Spleen (tissue), 11 donors: ENCODE measurements around the gene PRDM16. TPM values are rescaled to one million over a fixed set of nuclear protein-coding genes. Genes with fewer than 3 reads are reported as not detected.

Source experiments
- DNase-seq: peaks from one replicate; pipeline ENCODE4 v3.0.0-alpha.2; 2020
- H3K27ac ChIP-seq, 8 donors: fragments of 200-600 bp; sonication (generic) in 7 of 8; 1 replicate in 4 of 8; 2 replicates in 4 of 8; pipeline versions ENCODE4 v1.5.0 to v1.8.0; 2016 to 2021; ENCODE audit warnings: inconsistent platforms in 4 of 8, mild to moderate bottlenecking in 4 of 8, moderate library complexity in 1 of 8
- H3K27me3 ChIP-seq, 7 donors: fragments of 200-600 bp; sonication (generic) in 6 of 7; replicated peaks in 1 of 7; 1 replicate in 4 of 7; 2 replicates in 3 of 7; pipeline versions ENCODE4 v1.5.0 to v1.8.0; 2016 to 2021; ENCODE audit warnings: inconsistent platforms in 3 of 7, mild to moderate bottlenecking in 1 of 7
- H3K36me3 ChIP-seq, 6 donors: fragments of 200-600 bp; sonication (generic) in 5 of 6; 1 replicate in 4 of 6; 2 replicates in 2 of 6; pipeline versions ENCODE4 v1.5.0 to v1.8.0; 2016 to 2021; ENCODE audit warnings: inconsistent platforms in 2 of 6
- H3K4me1 ChIP-seq, 6 donors: fragments of 200-600 bp; sonication (generic) in 5 of 6; 1 replicate in 3 of 6; 2 replicates in 3 of 6; pipeline versions ENCODE4 v1.5.0 to v1.8.0; 2016 to 2021; ENCODE audit warnings: inconsistent platforms in 3 of 6
- H3K4me3 ChIP-seq, 8 donors: fragments of 200-600 bp; sonication (generic) in 7 of 8; 1 replicate in 4 of 8; 2 replicates in 4 of 8; pipeline versions ENCODE4 v1.5.0 to v1.8.0; 2016 to 2021; ENCODE audit warnings: inconsistent platforms in 4 of 8, mild to moderate bottlenecking in 4 of 8, moderate library complexity in 2 of 8
- H3K9me3 ChIP-seq, 8 donors: fragments of 200-600 bp; sonication (generic) in 7 of 8; 1 replicate in 4 of 8; 2 replicates in 4 of 8; pipeline versions ENCODE4 v1.5.0 to v1.8.0; 2016 to 2021; ENCODE audit warnings: inconsistent platforms in 4 of 8
- CTCF ChIP-seq, 11 experiments: fragments of 200-600 bp in 7 of 11; fragments of 450-650 bp in 4 of 11; sonication (generic) in 4 of 11; IDR thresholded peaks in 8 of 11; conservative IDR thresholded peaks in 3 of 11; 1 replicate in 7 of 11; 2 replicates in 4 of 11; pipeline versions ENCODE4 v1.4.0 to v1.8.0; 2016 to 2021; ENCODE audit warnings: antibody characterized with exemption in 11 of 11, inconsistent platforms in 4 of 11, mild to moderate bottlenecking in 1 of 11
- POLR2A ChIP-seq, 3 donors: fragments of 450-650 bp; IDR thresholded peaks; one replicate each; pipeline ENCODE4 v1.5.1; 2017; ENCODE audit warnings: antibody characterized with exemption in 3 of 3, mild to moderate bottlenecking in 1 of 3
- POLR2AphosphoS5 ChIP-seq, 3 donors: sonication (generic); formaldehyde crosslinking; IDR thresholded peaks; one replicate each; pipeline ENCODE4 v1.5.1; 2017; ENCODE audit warnings: antibody characterized with exemption in 3 of 3
- WGBS, 5 donors: extraction: QIAGEN DNeasy Blood & Tissue Kit in 3 of 5; methylation state at CpG; one replicate each; pipeline versions ENCODE4 v1.1.5 to v1.1.7; 2013 to 2018; 5-methylcytosine and 5-hydroxymethylcytosine counted together
- intact Hi-C: fragments of 100-400 bp; cut with DNase I; formaldehyde crosslinking; loops from one replicate; pipeline ENCODE4 v1.15.0; 2023; ENCODE audit warnings: low total_unique reads
- polyA plus RNA-seq, 3 donors: library from polyadenylated mRNA; stranded (reverse); fragments of 200-250 nt; gene quantifications; one replicate each; pipeline ENCODE4 v1.2.1, GENCODE V29; 2013
- total RNA-seq, 7 donors: library from RNA; depleted of rRNA in 3 of 7; stranded (reverse); fragments of >200 nt in 3 of 7; fragmentation: NEBNext Ultra II Directional in 4 of 7; extraction: Animal tissue kit (Norgen Biotek cat#: 25700) in 4 of 7; gene quantifications; one replicate each; pipeline versions ENCODE4 v1.1.0 to v1.2.1, GENCODE V29; 2016 to 2021
- donor health status: healthy with polysubstance abuse.
- donor health status: DM: no; HTN: no; CAD: no; lungs with moderate emphysema.
- donor health status: DM: no; HTN: no; CAD: no.
- donor health status: Bipolar disorder and iron deficiency.
- donor health status: healthy.
- donor health status: DM: no; HTN: no; CAD: no.
- donor health status: DM: yes; HTN: yes; CAD: no.

The PRDM16 gene
- total and polyA plus RNA-seq, 10 donors = 0.43 to 3.2 (median 1.4) TPM

- Histone ChIP-seq H3K27me3 (peaks cover 0 to 60% (median 32%) of the 10 kb centered on the region in 7 donors), H3K9me3 (no peaks in the 10 kb centered on the region), H3K4me3 (no peak overlapping the region), H3K36me3 (no peaks in the 10 kb centered on the region), H3K27ac (no peak overlapping the region), H3K4me1 (peaks cover 0 to 12% (median 0%) of the 10 kb centered on the region in 6 donors)
- WGBS, 5 donors = 68 to 82% (median 80%) methylated on average over 12 to 15 of the region's 15 CpGs
- TF ChIP-seq CTCF (IDR thresholded peaks at IDR 0.05 in 8 of 11, conservative IDR thresholded peaks at IDR 0.05 in 3 of 11) (no peak), POLR2AphosphoS5 (IDR thresholded peaks at IDR 0.05) (no peak), POLR2A (IDR thresholded peaks at IDR 0.05) (no peak)
- DNase-seq = peak; percentile 63
- intact Hi-C loops = no loop called here
Measured at GRCh38 chr1:3060601-3061551, 8.1 kb upstream of the PRDM16 start.

GRCh38 chr1:3061566-3061965 lies 7.4 kb upstream of the PRDM16 start:
- DNase-seq = no peak
- intact Hi-C loops = no loop called here
- no peaks in the 10 kb centered on the region for H3K9me3 ChIP-seq
- peaks cover 0 to 18% (median 0%) of the 10 kb centered on the region in 6 donors for H3K4me1 ChIP-seq
- no peak overlapping the region for H3K4me3 ChIP-seq
- H3K27ac ChIP-seq = no peak overlapping the region
- H3K36me3 ChIP-seq = no peaks in the 10 kb centered on the region
- TF ChIP-seq POLR2AphosphoS5 (IDR thresholded peaks at IDR 0.05) (no peak), POLR2A (IDR thresholded peaks at IDR 0.05) (no peak), CTCF (IDR thresholded peaks at IDR 0.05 in 8 of 11, conservative IDR thresholded peaks at IDR 0.05 in 3 of 11) (no peak)
- peaks cover 0 to 67% (median 39%) of the 10 kb centered on the region in 7 donors for H3K27me3 ChIP-seq
- 60 to 76% (median 63%) methylated on average over 4 to 5 of the region's 5 CpGs for WGBS, 5 donors

- WGBS, 5 donors = 49 to 80% (median 75%) methylated on average over 19 to 21 of the region's 21 CpGs
- Histone ChIP-seq H3K4me1 (peaks cover 0 to 18% (median 0%) of the 10 kb centered on the region in 6 donors), H3K9me3 (no peaks in the 10 kb centered on the region), H3K27me3 (peaks cover 0 to 73% (median 44%) of the 10 kb centered on the region in 7 donors), H3K27ac (no peak overlapping the region), H3K4me3 (no peak overlapping the region), H3K36me3 (no peaks in the 10 kb centered on the region)
- DNase-seq = peak; percentile 52
- intact Hi-C loops = no loop called here
- TF ChIP-seq CTCF (IDR thresholded peaks at IDR 0.05 in 8 of 11, conservative IDR thresholded peaks at IDR 0.05 in 3 of 11) (no peak), POLR2A (IDR thresholded peaks at IDR 0.05) (no peak), POLR2AphosphoS5 (IDR thresholded peaks at IDR 0.05) (no peak)
Measured at GRCh38 chr1:3061981-3062615, 6.9 kb upstream of the PRDM16 start.
